ENCODE measurements around the gene MANF. TPM values are rescaled to one million over a fixed set of nuclear protein-coding genes. Genes with fewer than 3 reads are reported as not detected.

The MANF gene
- total and polyA plus RNA-seq, 2 of the 13 experiments (the other 11 are each of a cell fraction or from before 2014, with no cell fraction given) = 55.4 to 269 TPM

- TF ChIP-seq EHMT2 (IDR thresholded peaks at IDR 0.05; ENCODE audit: borderline replicate concordance, low read depth, low read length) (no peak), HDAC6 (IDR thresholded peaks at IDR 0.05; ENCODE audit: low read depth, low read length) (no peak), ZNF180 (CRISPR knock-in tag; IDR thresholded peaks at IDR 0.05; ENCODE audit: borderline replicate concordance, low read depth) (no peak), KDM2A (CRISPR knock-in tag; IDR thresholded peaks at IDR 0.05; ENCODE audit: borderline replicate concordance, low read depth) (peak; percentile 79), NONO (IDR thresholded peaks at IDR 0.05) (no peak), NONO (CRISPR knock-in tag; conservative IDR thresholded peaks at IDR 0.05) (no peak; the same call in none of the 2 replicates), MNT (IDR thresholded peaks at IDR 0.05) (peak; percentile 27; the same call in 1 of the 2 replicates), MAF1 (CRISPR knock-in tag; IDR thresholded peaks at IDR 0.05; ENCODE audit: borderline replicate concordance) (no peak), ZNF784 (CRISPR knock-in tag; IDR thresholded peaks at IDR 0.05; ENCODE audit: borderline replicate concordance) (peak; percentile 98), DNMT1 (CRISPR knock-in tag; IDR thresholded peaks at IDR 0.05) (no peak), POGZ (CRISPR knock-in tag; IDR thresholded peaks at IDR 0.05) (peak; percentile 85), PHF21A (CRISPR knock-in tag; IDR thresholded peaks at IDR 0.05) (peak; percentile 47; the same call in 1 of the 2 replicates), ZNF768 (CRISPR knock-in tag; IDR thresholded peaks at IDR 0.05) (no peak; the same call in 1 of the 2 replicates), RFX5 (IDR thresholded peaks at IDR 0.05; ENCODE audit: low read depth, low read length) (peak; percentile 53; the same call in 1 of the 2 replicates), MYPOP (CRISPR knock-in tag; IDR thresholded peaks at IDR 0.05) (peak; percentile 59; the same call in 1 of the 2 replicates), ZNF549 (CRISPR knock-in tag; IDR thresholded peaks at IDR 0.05) (no peak), PBX2 (CRISPR knock-in tag; IDR thresholded peaks at IDR 0.05) (no peak), TFDP2 (CRISPR knock-in tag; IDR thresholded peaks at IDR 0.05) (peak; percentile 85), TAF1 (CRISPR knock-in tag; IDR thresholded peaks at IDR 0.05) (peak; percentile 93), CC2D1A (CRISPR knock-in tag; IDR thresholded peaks at IDR 0.05) (no peak), ZNF615 (CRISPR knock-in tag; IDR thresholded peaks at IDR 0.05; ENCODE audit: borderline replicate concordance) (no peak), ISX (CRISPR knock-in tag; conservative IDR thresholded peaks at IDR 0.05) (no peak), SPEN (CRISPR knock-in tag; IDR thresholded peaks at IDR 0.05; ENCODE audit: low read depth) (peak; percentile 81), ZNF326 (CRISPR knock-in tag; IDR thresholded peaks at IDR 0.05; ENCODE audit: borderline replicate concordance) (no peak), ZBTB7A (CRISPR knock-in tag; IDR thresholded peaks at IDR 0.05) (no peak; the same call in 1 of the 2 replicates)
Observed at GRCh38 chr3:51384726-51385473, at the start of gene MANF (continued).

Data from HepG2 (cell line).